Neural cell (in vitro differentiated cells): Measurements from ENCODE around the gene GTF2IRD1.
"Not testable (repeated sequence)": the region's sequence is repeated elsewhere in the genome, so short reads cannot be mapped to it uniquely, and the experiment has no call there.

Experiments used
- CTCF ChIP-seq: fragments of 450-650 bp; IDR thresholded peaks from 2 replicates; pipeline ENCODE4 v1.5.1; 2014; ENCODE audit warnings: antibody characterized with exemption, mild to moderate bottlenecking, moderate library complexity; ENCODE audit not compliant: poor library complexity, severe bottlenecking
- EP300 ChIP-seq: fragments of 450-650 bp; conservative IDR thresholded peaks from 2 replicates; pipeline ENCODE4 v1.6.1; 2014; ENCODE audit warnings: antibody characterized with exemption, mild to moderate bottlenecking, moderate library complexity; ENCODE audit not compliant: poor library complexity, severe bottlenecking
- SMC3 ChIP-seq: fragments of 450-650 bp; conservative IDR thresholded peaks from 2 replicates; pipeline ENCODE4 v1.6.1; 2014; ENCODE audit warnings: antibody characterized with exemption, mild to moderate bottlenecking, moderate library complexity; ENCODE audit not compliant: poor library complexity

DNA sequence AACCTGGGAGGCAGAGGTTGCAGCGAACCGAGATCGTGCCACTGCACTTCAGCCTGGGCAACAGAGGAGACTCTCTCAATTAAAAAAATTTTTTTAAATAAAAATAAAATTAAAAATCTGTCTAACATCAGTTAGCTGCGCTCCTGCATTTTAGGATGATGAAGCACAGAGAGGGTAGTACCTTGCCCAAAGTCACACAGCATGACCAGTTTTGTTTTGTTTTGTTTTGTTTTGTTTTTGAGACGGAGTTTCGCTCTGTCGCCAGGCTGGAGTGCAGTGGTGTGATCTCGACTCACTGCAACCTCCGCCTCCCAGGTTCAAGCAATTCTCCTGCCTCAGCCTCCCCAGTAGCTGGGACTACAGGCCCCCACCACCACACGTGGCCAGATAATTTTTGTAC is 55.7 kb downstream of the GTF2IRD1 start:
- not testable (repeated sequence) for TF ChIP-seq CTCF, EP300, SMC3
